HEK293T (cell line): ENCODE results near the gene ELL.

Experiments
- ARNT ChIP-seq: fragments of 450-650 bp; IDR thresholded peaks from 2 replicates; pipeline ENCODE4 v1.6.1; 2017; ENCODE audit warnings: mild to moderate bottlenecking
- BHLHE40 ChIP-seq: fragments of 450-650 bp; IDR thresholded peaks from 2 replicates; pipeline ENCODE4 v1.6.1; 2016; ENCODE audit warnings: mild to moderate bottlenecking, moderate library complexity, borderline replicate concordance
- CTBP1 ChIP-seq: fragments of 450-650 bp; IDR thresholded peaks from 2 replicates; pipeline ENCODE4 v1.6.1; 2016; ENCODE audit warnings: borderline replicate concordance
- ELF4 ChIP-seq: fragments of 450-650 bp; IDR thresholded peaks from 2 replicates; pipeline ENCODE4 v1.6.1; 2017; ENCODE audit warnings: antibody characterized with exemption
- FOXA1 ChIP-seq: fragments of 450-650 bp; IDR thresholded peaks from 2 replicates; pipeline ENCODE4 v1.6.1; 2016; ENCODE audit warnings: mild to moderate bottlenecking
- FOXK2 ChIP-seq: fragments of 450-650 bp; IDR thresholded peaks from 2 replicates; pipeline ENCODE4 v1.6.1; 2016; ENCODE audit warnings: mild to moderate bottlenecking
- FOXM1 ChIP-seq: fragments of 450-650 bp; IDR thresholded peaks from 2 replicates; pipeline ENCODE4 v1.6.1; 2017; ENCODE audit warnings: mild to moderate bottlenecking, borderline replicate concordance
- NFRKB ChIP-seq: fragments of 450-650 bp; IDR thresholded peaks from 2 replicates; pipeline ENCODE4 v1.6.1; 2016; ENCODE audit warnings: mild to moderate bottlenecking, moderate library complexity
- SP1 ChIP-seq: fragments of 450-650 bp; IDR thresholded peaks from 2 replicates; pipeline ENCODE4 v1.6.1; 2017
- SUZ12 ChIP-seq: fragments of 450-650 bp; IDR thresholded peaks from 2 replicates; pipeline ENCODE4 v1.6.1; 2016; ENCODE audit warnings: mild to moderate bottlenecking
- ZNF384 ChIP-seq: fragments of 450-650 bp; IDR thresholded peaks from 2 replicates; pipeline ENCODE4 v1.6.1; 2016

DNA sequence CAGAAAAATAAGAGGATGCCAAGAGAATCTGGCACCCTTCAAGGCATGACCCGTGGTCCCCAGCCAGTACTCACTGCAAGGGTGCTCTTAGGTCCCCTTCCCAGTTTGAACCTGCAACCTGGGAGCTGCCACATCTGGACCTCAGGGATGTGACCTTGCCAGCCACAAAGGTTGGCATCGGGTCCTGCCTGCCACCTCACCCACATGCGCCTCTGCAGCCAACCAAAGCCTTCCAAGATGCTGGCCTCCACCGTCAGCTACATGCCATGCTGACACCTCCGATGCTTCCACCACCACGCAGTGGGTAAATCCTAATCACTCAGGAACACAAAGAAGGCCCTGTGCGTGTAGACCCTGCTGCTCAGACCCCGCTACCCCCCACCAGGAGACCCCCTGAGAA lies 35.1 kb downstream of the ELL start:
- no peak for TF ChIP-seq FOXA1
- no peak for TF ChIP-seq FOXM1
- TF ChIP-seq NFRKB: no peak
- TF ChIP-seq SUZ12: no peak
- no peak for TF ChIP-seq SP1
- TF ChIP-seq BHLHE40: no peak
- TF ChIP-seq ELF4: no peak
- TF ChIP-seq FOXK2: no peak
- no peak for TF ChIP-seq ZNF384
- TF ChIP-seq CTBP1: no peak
- no peak for TF ChIP-seq ARNT
